CD4-positive, alpha-beta T cell treated with Interleukin-1 beta for 1 hour (primary cell): Measurements from ENCODE around the gene CABLES2.

Experiments
- DNase-seq, 2 donors: peaks; one replicate each; pipeline ENCODE4 v3.0.0-alpha.2; 2020 to 2022

The CABLES2 gene

DNA sequence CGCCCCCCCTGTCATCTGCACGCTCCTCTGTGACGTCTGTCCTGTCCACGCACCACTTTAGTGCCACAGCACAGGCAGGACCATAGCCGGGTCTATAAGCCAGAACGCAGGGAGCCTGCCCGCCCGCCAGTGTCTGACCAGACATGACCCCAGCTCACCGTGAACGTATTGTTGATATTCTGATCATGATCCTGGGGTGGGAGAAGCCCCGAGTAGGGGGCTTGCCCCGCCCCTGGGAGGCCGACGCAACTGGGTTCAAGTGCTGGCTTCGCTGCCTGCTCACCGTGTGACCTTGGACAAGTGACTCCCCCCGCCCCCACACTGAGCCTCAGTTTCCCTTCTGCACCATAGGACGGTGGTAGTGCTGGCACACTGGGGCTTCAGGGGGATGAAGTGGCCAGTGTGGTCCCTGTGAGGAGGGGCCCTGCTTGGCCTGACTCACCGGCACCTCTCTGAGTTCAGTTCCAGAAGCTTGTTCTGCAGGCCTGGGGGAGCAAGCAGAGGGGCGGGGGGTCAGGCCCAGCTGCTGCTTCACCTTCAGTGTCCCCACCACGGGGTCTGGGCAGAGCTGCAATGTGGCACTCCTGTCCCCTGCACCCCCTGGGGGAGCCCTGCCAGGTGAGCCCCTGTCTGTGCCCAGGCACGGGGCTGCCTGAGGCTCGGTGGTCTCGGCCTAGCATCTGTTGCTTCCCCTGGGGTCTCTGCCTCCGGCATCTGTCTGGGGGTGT, 11.1 kb upstream of the CABLES2 start:
- no peak for DNase-seq

DNA sequence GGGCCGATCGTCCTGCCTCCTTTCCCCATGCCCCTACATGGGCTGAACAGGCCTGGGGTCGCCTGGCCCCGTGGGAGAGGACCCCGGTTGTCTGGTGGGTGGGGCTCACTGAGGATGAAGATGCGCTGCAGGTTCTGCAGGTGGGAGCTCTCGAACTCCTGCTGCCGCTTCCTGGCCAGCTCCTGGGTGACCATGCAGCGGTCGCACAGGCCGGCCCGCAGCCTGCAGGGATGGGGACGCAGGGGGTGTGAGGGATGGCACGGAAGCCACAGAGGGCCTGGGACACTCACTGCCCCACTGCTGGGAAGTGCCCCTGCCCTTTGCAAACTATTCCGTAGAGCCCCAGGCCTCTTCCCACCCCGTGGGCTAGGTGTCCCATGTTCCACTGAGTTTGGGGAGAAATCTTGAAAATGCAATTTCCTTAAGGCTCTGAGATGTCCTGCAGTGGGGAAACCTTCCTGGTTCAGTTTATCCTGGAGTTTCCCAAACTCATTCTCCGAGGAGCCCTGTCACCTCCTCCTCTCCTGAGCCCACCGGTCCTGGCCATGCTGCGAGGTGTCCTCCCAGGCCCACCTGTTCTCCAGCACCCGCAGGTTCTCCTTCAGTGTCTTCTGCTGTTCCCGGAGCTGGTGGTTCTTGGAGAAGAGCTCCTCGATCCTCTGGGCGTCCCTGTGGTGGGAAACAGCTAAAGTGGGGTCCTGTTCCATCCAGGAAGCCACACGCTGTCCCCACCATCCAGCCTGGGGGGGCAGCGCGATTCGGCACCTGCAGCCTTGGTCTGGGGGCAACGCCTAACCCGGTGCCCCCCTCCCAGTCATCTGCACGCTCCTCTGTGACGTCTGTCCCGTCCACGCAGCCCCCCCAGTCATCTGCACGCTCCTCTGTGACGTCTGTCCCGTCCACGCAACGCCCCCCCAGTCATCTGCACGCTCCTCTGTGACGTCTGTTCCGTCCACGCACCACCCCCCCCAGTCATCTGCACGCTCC, 9.9 kb upstream of the CABLES2 start:
- no peak for DNase-seq

- DNase-seq, result no peak
These were observed 8.4 kb upstream of the CABLES2 start for GRCh38 chr20:62415354-62416111.

DNA sequence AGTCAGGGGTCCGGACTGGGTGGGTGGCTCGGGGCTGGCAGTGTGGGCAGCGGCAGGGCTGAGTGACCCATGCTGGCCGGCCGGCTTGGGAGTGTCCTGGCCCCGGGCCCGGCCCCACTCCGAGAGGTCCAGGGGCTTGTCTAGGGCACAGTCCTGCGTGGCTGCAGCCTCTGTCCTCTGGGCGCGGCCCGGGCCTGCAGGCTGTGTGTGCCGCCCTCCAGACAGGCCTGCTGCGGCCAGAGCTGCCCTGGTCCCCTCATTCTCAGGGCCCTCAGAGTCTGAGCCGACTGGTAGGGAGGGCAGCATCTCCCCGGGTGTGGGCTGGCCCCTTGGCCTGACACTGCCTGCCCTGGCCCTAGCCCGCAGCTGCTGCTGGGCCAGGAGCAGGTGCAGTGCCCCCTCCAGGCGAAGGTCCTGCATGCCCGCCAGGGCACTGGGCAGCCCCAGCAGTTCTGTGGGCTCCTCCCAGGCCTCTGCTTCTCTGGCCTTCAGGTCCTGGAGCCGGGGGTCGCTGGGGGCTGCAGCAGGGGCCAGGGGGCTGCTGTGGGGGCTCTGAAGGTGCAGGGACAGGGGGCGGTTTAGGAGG, 6.9 kb upstream of the CABLES2 start:
- no peak for DNase-seq

GRCh38 chr20:62413025-62413570, 6.0 kb upstream of the CABLES2 start:
- DNase-seq, result no peak

GRCh38 chr20:62412194-62413024, 5.3 kb upstream of the CABLES2 start:
- DNase-seq, result no peak

DNA sequence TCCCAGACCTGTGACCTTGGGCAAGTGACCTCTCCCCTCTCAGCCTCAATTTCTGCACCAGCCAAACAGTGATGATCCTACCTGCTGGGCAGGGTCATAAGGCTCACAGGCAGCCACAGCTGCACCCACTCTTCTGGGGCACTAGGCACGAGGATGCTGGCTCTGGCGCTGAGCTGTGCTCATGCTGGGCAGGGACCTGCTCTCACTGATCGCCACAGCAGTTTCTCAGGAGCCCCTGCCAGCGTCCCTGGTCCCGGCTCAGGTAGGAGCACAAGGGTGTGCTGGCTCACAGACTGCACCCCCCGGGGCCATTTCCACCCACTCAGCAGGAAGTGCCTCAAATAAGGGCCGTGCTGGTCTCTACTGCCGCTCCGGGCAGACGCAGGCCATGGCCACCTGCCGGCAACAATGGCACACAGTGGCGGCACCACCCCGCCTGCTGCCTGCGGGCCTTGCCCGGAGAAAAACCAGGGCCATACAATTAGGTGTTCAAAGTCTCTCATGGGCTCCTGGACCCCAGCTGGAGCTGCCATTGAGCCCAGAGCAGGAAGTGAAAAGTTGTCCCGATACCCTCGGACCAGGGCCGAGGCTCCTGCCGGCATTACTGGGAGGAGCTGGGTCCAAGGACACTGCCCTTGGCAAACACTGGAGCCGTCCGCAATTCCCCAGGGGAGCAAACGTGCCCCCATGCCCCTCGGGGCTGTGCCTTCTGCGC, 4.6 kb upstream of the CABLES2 start:
- no peak for DNase-seq

DNA sequence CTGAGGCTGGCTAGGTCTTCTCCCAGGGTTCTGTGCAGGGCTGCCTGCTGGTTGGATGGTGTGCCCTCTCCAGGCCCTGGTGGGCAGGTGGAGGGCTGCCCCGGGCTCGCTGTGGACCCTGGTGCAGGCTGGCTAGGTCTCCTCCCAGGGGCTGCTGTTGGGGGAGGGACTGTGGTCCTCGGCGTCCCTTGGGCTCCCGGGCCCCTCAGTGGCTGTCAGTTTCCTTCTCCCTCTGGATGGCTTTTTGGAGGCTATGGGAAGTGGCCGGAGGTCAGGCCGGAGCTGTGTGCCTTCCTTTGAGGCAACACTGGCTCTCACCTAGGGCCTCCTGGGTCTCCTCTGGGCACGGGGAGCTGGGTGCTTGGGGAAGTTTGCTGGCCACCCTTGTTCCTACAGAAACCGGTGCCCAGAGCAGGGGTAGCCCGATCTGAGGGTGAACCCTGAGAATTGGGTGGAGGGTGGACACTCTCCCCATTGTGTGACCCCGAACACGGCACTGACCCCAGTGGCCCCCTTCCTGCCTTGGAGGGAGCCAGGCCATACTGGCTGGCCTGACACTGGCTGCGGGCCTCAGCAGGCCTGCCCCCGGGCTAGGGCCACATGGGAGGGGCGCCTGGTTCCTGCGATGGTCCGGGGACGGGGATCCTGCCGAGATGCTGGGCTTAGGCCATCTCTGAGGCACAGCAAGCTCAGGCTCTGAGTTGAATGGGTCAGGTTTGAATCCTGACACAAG, 3.8 kb upstream of the CABLES2 start:
- no peak for DNase-seq

- DNase-seq, result peak; percentile 26 to 34
These were observed 3.1 kb upstream of the CABLES2 start for GRCh38 chr20:62409931-62410745.

- no peak for DNase-seq
These were observed 2.2 kb upstream of the CABLES2 start for GRCh38 chr20:62409086-62409853.

DNA sequence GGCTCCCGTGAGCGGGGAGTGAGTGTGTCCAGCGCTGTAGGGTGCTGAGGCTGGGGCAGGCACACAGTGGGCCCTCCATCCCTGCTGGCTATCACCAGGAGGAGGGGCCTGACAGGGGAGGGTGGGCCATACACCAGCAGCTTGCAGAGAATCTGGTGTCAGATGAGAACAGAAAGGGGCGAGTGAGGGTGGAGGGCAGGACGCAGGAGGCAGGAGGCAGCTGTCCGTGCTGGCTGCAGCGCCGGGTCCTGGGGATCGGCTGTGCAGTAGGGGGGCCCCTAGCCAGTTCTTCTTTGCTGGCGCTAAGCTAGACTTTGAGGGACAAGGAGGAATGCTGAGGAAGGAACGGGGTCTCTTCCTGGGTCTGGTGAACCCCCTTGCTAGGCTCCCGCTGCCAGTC, 1.6 kb upstream of the CABLES2 start:
- no peak for DNase-seq

DNA sequence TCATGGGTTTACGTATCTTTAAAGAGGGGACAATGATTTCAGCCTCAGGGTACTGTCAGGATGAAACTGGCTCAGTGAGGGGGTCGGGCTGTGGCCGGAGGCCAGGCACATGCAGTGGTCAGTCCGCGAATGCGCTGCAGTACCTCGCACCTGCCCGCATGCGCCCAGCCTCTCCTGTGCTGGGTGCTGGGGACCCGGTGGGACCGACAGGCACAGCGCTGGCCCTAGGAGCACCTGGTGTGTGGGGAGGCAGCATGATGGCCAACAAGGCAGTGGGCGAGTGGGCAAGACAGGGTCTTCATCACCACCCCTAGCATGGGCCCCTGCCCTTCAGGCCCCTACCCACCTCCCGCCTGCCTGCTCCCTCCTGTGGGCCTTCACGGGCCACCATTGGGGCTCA, 970 bp upstream of the CABLES2 start:
- no peak for DNase-seq

GRCh38 chr20:62406635-62407176, 379 bp downstream of the CABLES2 start:
- DNase-seq, result no peak

- no peak for DNase-seq
These were observed 1.0 kb downstream of the CABLES2 start for GRCh38 chr20:62405981-62406513.

DNA sequence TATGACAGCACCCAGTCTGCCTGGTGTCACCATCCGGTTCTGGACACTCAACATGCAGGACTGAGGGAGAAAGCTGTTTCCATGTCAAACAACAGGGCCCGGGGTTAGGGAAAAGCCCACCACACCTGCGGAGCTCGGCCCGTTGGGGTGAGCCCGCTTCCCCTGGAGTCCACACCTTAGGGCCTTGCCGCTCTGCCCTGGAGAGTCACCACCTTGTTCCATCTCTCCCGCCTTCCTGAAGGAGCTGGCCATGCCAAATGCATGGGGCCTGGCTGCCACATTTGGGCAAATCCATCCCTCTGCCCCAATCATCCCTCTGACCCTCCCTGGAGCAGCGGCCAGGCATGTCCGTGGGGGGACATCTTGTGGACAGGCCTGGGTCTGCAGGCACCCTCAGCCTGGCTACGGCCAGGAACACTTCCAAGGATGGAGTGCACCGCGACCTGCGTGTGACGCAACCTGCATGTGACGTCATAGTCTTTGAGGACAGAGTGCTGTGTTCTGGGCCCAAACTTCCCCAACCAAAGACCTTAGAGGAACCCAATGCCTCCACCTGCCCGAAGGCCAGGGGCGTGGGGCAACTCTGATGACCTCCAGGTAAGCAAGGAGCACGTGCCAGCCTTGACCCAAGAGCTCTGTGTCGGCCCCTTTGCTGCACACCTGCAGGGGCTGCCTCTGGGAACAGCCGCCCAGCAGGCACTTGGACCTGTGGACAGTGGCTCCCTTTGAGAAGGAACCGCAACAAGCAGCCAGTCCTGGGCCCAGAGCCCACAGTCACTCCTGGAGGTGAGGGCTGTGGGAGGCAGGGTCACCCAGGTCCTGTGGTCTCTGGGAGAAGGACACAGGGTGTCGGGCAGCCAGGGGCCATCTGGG, 1.7 kb downstream of the CABLES2 start:
- peak in 1 of 2 donors; percentile 19 for DNase-seq

GRCh38 chr20:62404761-62405107, 2.4 kb downstream of the CABLES2 start:
- DNase-seq, result no peak

DNA sequence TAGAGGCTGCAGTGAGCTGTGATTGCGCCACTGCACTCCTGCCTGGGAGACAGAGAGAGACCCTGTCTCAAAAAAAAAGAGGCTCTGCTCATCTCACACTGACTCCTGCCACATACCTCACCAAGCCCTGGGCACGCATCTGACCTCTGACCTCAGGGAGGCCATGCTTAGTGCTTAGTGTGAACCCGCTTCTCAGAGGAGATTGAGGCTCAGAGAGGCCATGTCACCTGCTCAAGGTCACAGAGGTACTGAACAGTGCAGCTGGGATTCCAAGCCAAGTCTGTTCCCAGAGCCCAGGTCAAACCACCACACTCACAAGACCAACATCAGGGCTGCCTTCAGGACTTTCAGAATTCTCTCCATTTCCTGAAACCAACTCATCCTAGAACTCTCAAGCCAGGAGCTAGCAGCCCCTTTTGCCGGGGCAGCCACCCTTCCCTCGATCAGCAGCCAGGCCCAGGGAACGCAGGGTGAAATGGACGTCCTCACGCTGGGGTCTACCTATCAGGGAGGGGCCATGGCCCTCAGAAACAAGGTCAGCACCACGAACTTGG, 2.9 kb downstream of the CABLES2 start:
- DNase-seq, result no peak
